Osteoblast (primary cell): Measurements from ENCODE around the gene SLC29A1. TPM values are rescaled to one million over a fixed set of nuclear protein-coding genes. Genes with fewer than 3 reads are reported as not detected.

Experiments
- DNase-seq: peaks from one replicate; pipeline ENCODE4 v3.0.0; 2011; ENCODE audit warnings: low spot score, mixed read lengths; ENCODE audit not compliant: insufficient read length; ENCODE audit errors: missing footprints
- H2AFZ ChIP-seq: 2 replicates; pipeline ENCODE4 v1.6.0; 2011; ENCODE audit warnings: mild to moderate bottlenecking, low read length
- H3K27ac ChIP-seq: 2 replicates; pipeline ENCODE4 v1.5.1; 2011; ENCODE audit warnings: mild to moderate bottlenecking, low read depth, low read length, moderate library complexity
- H3K27me3 ChIP-seq: 2 replicates; pipeline ENCODE4 v1.6.0; 2012; ENCODE audit warnings: mild to moderate bottlenecking, control low read depth, inconsistent platforms, low read length, moderate library complexity; ENCODE audit not compliant: insufficient read depth
- H3K36me3 ChIP-seq: 2 replicates; pipeline ENCODE4 v1.5.1; 2011; ENCODE audit warnings: mild to moderate bottlenecking, low read length, control low read depth, moderate library complexity; ENCODE audit not compliant: insufficient read depth
- H3K4me1 ChIP-seq: 2 replicates; pipeline ENCODE4 v1.5.1; 2011; ENCODE audit warnings: mild to moderate bottlenecking, low read length, control low read depth, moderate library complexity; ENCODE audit not compliant: insufficient read depth
- H3K4me2 ChIP-seq: 2 replicates; pipeline ENCODE4 v1.6.0; 2011; ENCODE audit warnings: mild to moderate bottlenecking, low read length; ENCODE audit not compliant: insufficient read depth
- H3K4me3 ChIP-seq: fragments of 200-600 bp; sonication (generic); 3 replicates; pipeline ENCODE4 v1.5.1; 2012; ENCODE audit warnings: mild to moderate bottlenecking, low read length, inconsistent platforms; ENCODE audit not compliant: insufficient read depth
- H3K79me2 ChIP-seq: 2 replicates; pipeline ENCODE4 v1.6.0; 2012; ENCODE audit warnings: mild to moderate bottlenecking, low read length, control low read depth, inconsistent platforms; ENCODE audit not compliant: insufficient read depth
- H3K9me3 ChIP-seq: 2 replicates; pipeline ENCODE4 v1.5.1; 2011; ENCODE audit warnings: low read depth, low read length, control low read depth
- H4K20me1 ChIP-seq: 2 replicates; pipeline ENCODE4 v1.6.0; 2012; ENCODE audit warnings: mild to moderate bottlenecking, low read length, control low read depth; ENCODE audit not compliant: insufficient read depth
- CTCF ChIP-seq: IDR thresholded peaks from 2 replicates; pipeline ENCODE4 v1.5.1; 2011; ENCODE audit warnings: mild to moderate bottlenecking, low read depth, low read length, moderate library complexity; ENCODE audit errors: extremely low read depth
- small RNA-seq: library from RNA; depleted of rRNA; stranded (forward); fragments of <200 nt; gene quantifications from one replicate; pipeline ENCODE3, GENCODE V24; 2012
- total RNA-seq: library from RNA; depleted of rRNA; stranded (reverse); fragments of >200 nt; gene quantifications from 2 replicates; pipeline ENCODE4 v1.2.3, GENCODE V29; 2012

SLC29A1 gene
- total RNA-seq, 1 donor = 8.0 TPM

GRCh38 chr6:44277763-44278162 lies 54.4 kb downstream of the SLC29A1 start:
- Histone ChIP-seq H3K27me3 (peaks cover 25% of the 10 kb centered on the region), H3K27ac (no peak overlapping the region), H2AFZ (no peak overlapping the region), H3K4me2 (no peak overlapping the region), H3K36me3 (no peaks in the 10 kb centered on the region), H4K20me1 (no peaks in the 10 kb centered on the region), H3K79me2 (no peaks in the 10 kb centered on the region), H3K9me3 (no peaks in the 10 kb centered on the region), H3K4me1 (no peaks in the 10 kb centered on the region), H3K4me3 (no peak overlapping the region)
- DNase-seq = peak; percentile 83
- TF ChIP-seq CTCF = no peak

- H3K27ac ChIP-seq = no peak overlapping the region
- no peaks in the 10 kb centered on the region for H3K36me3 ChIP-seq
- no peaks in the 10 kb centered on the region for H3K4me1 ChIP-seq
- H3K9me3 ChIP-seq = no peaks in the 10 kb centered on the region
- DNase-seq = no peak
- TF ChIP-seq CTCF = no peak
- no peaks in the 10 kb centered on the region for H3K79me2 ChIP-seq
- no peak overlapping the region for H3K4me2 ChIP-seq
- H3K4me3 ChIP-seq = no peak overlapping the region
- no peaks in the 10 kb centered on the region for H4K20me1 ChIP-seq
- no peak overlapping the region for H2AFZ ChIP-seq
- H3K27me3 ChIP-seq = peaks cover 24% of the 10 kb centered on the region
These were observed 54.9 kb downstream of the SLC29A1 start for GRCh38 chr6:44278315-44278714.

GRCh38 chr6:44278774-44279697 lies 55.6 kb downstream of the SLC29A1 start:
- H3K9me3 ChIP-seq = no peaks in the 10 kb centered on the region
- no peak overlapping the region for H3K4me2 ChIP-seq
- H3K27ac ChIP-seq = no peak overlapping the region
- H3K79me2 ChIP-seq = no peaks in the 10 kb centered on the region
- peaks cover 28% of the 10 kb centered on the region for H3K27me3 ChIP-seq
- no peak for DNase-seq
- no peaks in the 10 kb centered on the region for H4K20me1 ChIP-seq
- H3K36me3 ChIP-seq = no peaks in the 10 kb centered on the region
- H3K4me3 ChIP-seq = no peak overlapping the region
- no peak overlapping the region for H2AFZ ChIP-seq
- H3K4me1 ChIP-seq = no peaks in the 10 kb centered on the region
- no peak for TF ChIP-seq CTCF

Small RNA genes lying within 50 kb of the gene (small RNA-seq; reads per million reads assigned to genes)
- not detected for gene RN7SL811P

Other genes with a start within 250 kb of the SLC29A1 start
- gene MRPL14, start 96.1 kb upstream of the SLC29A1 start, total RNA-seq = 47.7 and 49.9 TPM in 2 replicates
- gene TMEM63B, start 96.0 kb upstream of the SLC29A1 start, total RNA-seq = 32.7 and 36.6 TPM in 2 replicates
- gene CAPN11, start 64.8 kb upstream of the SLC29A1 start, total RNA-seq = not detected in 2 replicates
- not detected in 2 replicates for gene MYMX, start 6.7 kb upstream of the SLC29A1 start, total RNA-seq
- 676 and 702 TPM in 2 replicates for gene HSP90AB1, start 23.5 kb downstream of the SLC29A1 start, total RNA-seq
- gene SLC35B2, start 33.9 kb downstream of the SLC29A1 start, total RNA-seq = 86.0 and 94.1 TPM in 2 replicates
- 3.2 and 4.7 TPM in 2 replicates for gene NFKBIE, start 42.0 kb downstream of the SLC29A1 start, total RNA-seq
- not detected in 2 replicates for gene TMEM151B, start 46.9 kb downstream of the SLC29A1 start, total RNA-seq
- 6.2 and 6.5 TPM in 2 replicates for gene AARS2, start 89.8 kb downstream of the SLC29A1 start, total RNA-seq
- gene SPATS1, start 119.1 kb downstream of the SLC29A1 start, total RNA-seq = not detected in 2 replicates
- gene CDC5L, start 164.1 kb downstream of the SLC29A1 start, total RNA-seq = 21.8 and 22.8 TPM in 2 replicates